ENCODE results near the gene FPR2. TPM values are rescaled to one million over a fixed set of nuclear protein-coding genes. Genes with fewer than 3 reads are reported as not detected.

Gene FPR2
- total and polyA plus RNA-seq, 9 donors: 0.21 to 2.4 (median 0.95) TPM

GRCh38 chr19:51755571-51755970 lies 5.4 kb upstream of the FPR2 start:
- Histone ChIP-seq H3K4me3 (no peak overlapping the region), H3K9me3 (no peaks in the 10 kb centered on the region), H3K27ac (no peak overlapping the region), H3K27me3 (no peaks in the 10 kb centered on the region), H3K36me3 (no peaks in the 10 kb centered on the region), H3K4me1 (ENCODE audit: insufficient read depth) (no peaks in the 10 kb centered on the region)
- TF ChIP-seq EP300 (IDR thresholded peaks at IDR 0.05) (no peak), POLR2A (IDR thresholded peaks at IDR 0.05) (no peak)
- TF ChIP-seq, protein P1, sequence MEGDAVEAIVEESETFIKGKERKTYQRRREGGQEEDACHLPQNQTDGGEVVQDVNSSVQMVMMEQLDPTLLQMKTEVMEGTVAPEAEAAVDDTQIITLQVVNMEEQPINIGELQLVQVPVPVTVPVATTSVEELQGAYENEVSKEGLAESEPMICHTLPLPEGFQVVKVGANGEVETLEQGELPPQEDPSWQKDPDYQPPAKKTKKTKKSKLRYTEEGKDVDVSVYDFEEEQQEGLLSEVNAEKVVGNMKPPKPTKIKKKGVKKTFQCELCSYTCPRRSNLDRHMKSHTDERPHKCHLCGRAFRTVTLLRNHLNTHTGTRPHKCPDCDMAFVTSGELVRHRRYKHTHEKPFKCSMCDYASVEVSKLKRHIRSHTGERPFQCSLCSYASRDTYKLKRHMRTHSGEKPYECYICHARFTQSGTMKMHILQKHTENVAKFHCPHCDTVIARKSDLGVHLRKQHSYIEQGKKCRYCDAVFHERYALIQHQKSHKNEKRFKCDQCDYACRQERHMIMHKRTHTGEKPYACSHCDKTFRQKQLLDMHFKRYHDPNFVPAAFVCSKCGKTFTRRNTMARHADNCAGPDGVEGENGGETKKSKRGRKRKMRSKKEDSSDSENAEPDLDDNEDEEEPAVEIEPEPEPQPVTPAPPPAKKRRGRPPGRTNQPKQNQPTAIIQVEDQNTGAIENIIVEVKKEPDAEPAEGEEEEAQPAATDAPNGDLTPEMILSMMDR (IDR thresholded peaks at IDR 0.05): no peak
- DNase-seq: no peak
- intact Hi-C loops (cut with DNase I): no loop called here
- WGBS, 3 donors: 78 to 86% (median 81%) methylated on average over 7 of the region's 7 CpGs

GRCh38 chr19:51761696-51762095 lies 716 bp downstream of the FPR2 start:
- 80 to 85% (median 81%) methylated on average over 7 of the region's 7 CpGs for WGBS, 3 donors
- Histone ChIP-seq H3K9me3 (no peaks in the 10 kb centered on the region), H3K4me3 (no peak overlapping the region), H3K36me3 (no peaks in the 10 kb centered on the region), H3K4me1 (ENCODE audit: insufficient read depth) (peaks cover 6% of the 10 kb centered on the region), H3K27me3 (no peaks in the 10 kb centered on the region), H3K27ac (no peak overlapping the region)
- intact Hi-C loops (cut with DNase I): no loop called here
- no peak for DNase-seq
- TF ChIP-seq POLR2A (IDR thresholded peaks at IDR 0.05): no peak
- TF ChIP-seq EP300 (IDR thresholded peaks at IDR 0.05): no peak
- TF ChIP-seq, protein P1 (IDR thresholded peaks at IDR 0.05): no peak

GRCh38 chr19:51765086-51765485 lies 4.1 kb downstream of the FPR2 start:
- H3K36me3 ChIP-seq: no peaks in the 10 kb centered on the region
- peaks cover 6% of the 10 kb centered on the region for H3K4me1 ChIP-seq (ENCODE audit: insufficient read depth)
- H3K9me3 ChIP-seq: no peaks in the 10 kb centered on the region
- intact Hi-C loops (cut with DNase I): no loop called here
- TF ChIP-seq EP300 (IDR thresholded peaks at IDR 0.05): no peak
- TF ChIP-seq, protein P1 (IDR thresholded peaks at IDR 0.05): no peak
- no peak for TF ChIP-seq POLR2A (IDR thresholded peaks at IDR 0.05)
- no peak overlapping the region for H3K27ac ChIP-seq
- 37 to 45% (median 41%) methylated on average over 5 of the region's 5 CpGs for WGBS, 3 donors
- H3K27me3 ChIP-seq: no peaks in the 10 kb centered on the region
- no peak for DNase-seq
- no peak overlapping the region for H3K4me3 ChIP-seq

- intact Hi-C loops (cut with DNase I): no loop called here
- WGBS, 3 donors: 43 to 59% (median 54%) methylated on average over 5 of the region's 5 CpGs
- Histone ChIP-seq H3K9me3 (no peaks in the 10 kb centered on the region), H3K36me3 (no peaks in the 10 kb centered on the region), H3K27ac (no peak overlapping the region), H3K4me1 (ENCODE audit: insufficient read depth) (peaks cover 6% of the 10 kb centered on the region), H3K27me3 (no peaks in the 10 kb centered on the region), H3K4me3 (no peak overlapping the region)
- TF ChIP-seq, protein P1 (IDR thresholded peaks at IDR 0.05): no peak
- no peak for TF ChIP-seq EP300 (IDR thresholded peaks at IDR 0.05)
- TF ChIP-seq POLR2A (IDR thresholded peaks at IDR 0.05): no peak
- no peak for DNase-seq
Measured at GRCh38 chr19:51766461-51766860, 5.5 kb downstream of the FPR2 start.

All from ovary (tissue), 9 donors.